ENCODE results near the gene FOXD4. TPM values are rescaled to one million over a fixed set of nuclear protein-coding genes. Genes with fewer than 3 reads are reported as not detected.
"Not testable (repeated sequence)": the region's sequence is repeated elsewhere in the genome, so short reads cannot be mapped to it uniquely, and the experiment has no call there.

Gene FOXD4
- total and polyA plus RNA-seq, 9 donors = 0.43 to 5.1 (median 1.3) TPM

- DNase-seq = peak; percentile 17
- not testable (repeated sequence) for H3K27me3 ChIP-seq (ENCODE audit: control insufficient read depth, insufficient read depth, low read length); H3K27ac ChIP-seq (ENCODE audit: low read length); H3K36me3 ChIP-seq (ENCODE audit: control insufficient read depth, insufficient read depth, low read length); H3K4me1 ChIP-seq (ENCODE audit: control insufficient read depth, insufficient read depth, low read length); H3K9me3 ChIP-seq (replicated peaks; ENCODE audit: control insufficient read depth, low read depth, low read length)
- WGBS (ENCODE audit: insufficient coverage) = no CpG with 5 or more reads among the region's 18 CpGs
- H3K4me3 ChIP-seq (ENCODE audit: low read length) = peak overlapping the region; percentile 39
Measured at GRCh38 chr9:73900-74525, 44.2 kb downstream of the FOXD4 start.

GRCh38 chr9:73076-73899 is 44.9 kb downstream of the FOXD4 start:
- under 1% methylated on average over 101 of the region's 109 CpGs for WGBS (ENCODE audit: insufficient coverage)
- H3K27me3 ChIP-seq (ENCODE audit: control insufficient read depth, insufficient read depth, low read length); H3K4me1 ChIP-seq (ENCODE audit: control insufficient read depth, insufficient read depth, low read length); H3K36me3 ChIP-seq (ENCODE audit: control insufficient read depth, insufficient read depth, low read length); H3K9me3 ChIP-seq (replicated peaks; ENCODE audit: control insufficient read depth, low read depth, low read length): not testable (repeated sequence)
- peak overlapping the region; percentile 39 for H3K4me3 ChIP-seq (ENCODE audit: low read length)
- H3K27ac ChIP-seq (ENCODE audit: low read length) = peak overlapping the region; percentile 25
- DNase-seq = peak; percentile 44

Other genes starting within 250 kb of the FOXD4 start
- 17.2 TPM for gene WASHC1, start 89.0 kb downstream of the FOXD4 start, total RNA-seq
- gene WASHC1, start 89.0 kb downstream of the FOXD4 start, polyA plus RNA-seq (ENCODE audit: insufficient read depth in 1 of 8, insufficient read length in 8 of 8, low replicate concordance in 1 of 8) = 10 to 100 TPM in 7 of 8 donors, 1 to 10 TPM in 1; 8.3 to 26.1 (median 14.7) TPM
- gene ZNG1A, start 60.6 kb upstream of the FOXD4 start, total RNA-seq = 37.7 TPM
- 10 to 100 TPM; 32.2 to 69.2 (median 47.6) TPM for gene ZNG1A, start 60.6 kb upstream of the FOXD4 start, polyA plus RNA-seq (ENCODE audit: insufficient read depth in 1 of 8, insufficient read length in 8 of 8, low replicate concordance in 1 of 8)
- 3.2 TPM for gene DOCK8, start 96.4 kb upstream of the FOXD4 start, total RNA-seq
- 1 to 10 TPM; 3.4 to 8.4 (median 6.0) TPM for gene DOCK8, start 96.4 kb upstream of the FOXD4 start, polyA plus RNA-seq (ENCODE audit: insufficient read depth in 1 of 8, insufficient read length in 8 of 8, low replicate concordance in 1 of 8)

Measured in muscle of leg (tissue), 11 donors.